Activated T-helper 2 cell treated with anti-CD3 and anti-CD28 coated beads, Interferon-gamma antibody, Interleukin-2, Interleukin-4, amounts not matched to agents 10 μg/mL and 5 μg/mL and 100 μg/mL, durations not matched to agents 14 hours and 24 hours and 36 hours (primary cell): ENCODE results near the gene TAF6L. TPM values are rescaled to one million over a fixed set of nuclear protein-coding genes. Genes with fewer than 3 reads are reported as not detected.
"Not testable (repeated sequence)": the region's sequence is repeated elsewhere in the genome, so short reads cannot be mapped to it uniquely, and the experiment has no call there.

Source experiments
- DNase-seq: peaks from one replicate; pipeline ENCODE4 v3.0.0; 2021; ENCODE audit warnings: low spot score
- H3K27ac Mint-ChIP-seq: one replicate; pipeline ENCODE4 v1.8.0; 2021; ENCODE audit warnings: mixed read lengths
- H3K27me3 Mint-ChIP-seq: one replicate; pipeline ENCODE4 v1.8.0; 2021; ENCODE audit warnings: low read depth, mixed read lengths
- H3K36me3 Mint-ChIP-seq: one replicate; pipeline ENCODE4 v1.8.0; 2021; ENCODE audit warnings: low read depth, mixed read lengths
- H3K4me1 Mint-ChIP-seq: one replicate; pipeline ENCODE4 v1.8.0; 2021; ENCODE audit warnings: low read depth, mixed read lengths
- H3K4me3 Mint-ChIP-seq: one replicate; pipeline ENCODE4 v1.8.0; 2021; ENCODE audit warnings: low read depth, mild to moderate bottlenecking, moderate library complexity, mixed read lengths
- H3K9me3 Mint-ChIP-seq: one replicate; pipeline ENCODE4 v1.8.0; 2021; ENCODE audit warnings: mixed read lengths
- intact Hi-C: fragments of 100-400 bp; cut with micrococcal nuclease; formaldehyde crosslinking; loops from one replicate; pipeline ENCODE4 v1.15.1; 2023
- total RNA-seq: library from RNA; stranded (reverse); gene quantifications from 2 replicates; pipeline ENCODE4 v1.2.3, GENCODE V29; 2022

The TAF6L gene
- total RNA-seq, 1 donor from 2014 or later = 17.6 TPM

DNA sequence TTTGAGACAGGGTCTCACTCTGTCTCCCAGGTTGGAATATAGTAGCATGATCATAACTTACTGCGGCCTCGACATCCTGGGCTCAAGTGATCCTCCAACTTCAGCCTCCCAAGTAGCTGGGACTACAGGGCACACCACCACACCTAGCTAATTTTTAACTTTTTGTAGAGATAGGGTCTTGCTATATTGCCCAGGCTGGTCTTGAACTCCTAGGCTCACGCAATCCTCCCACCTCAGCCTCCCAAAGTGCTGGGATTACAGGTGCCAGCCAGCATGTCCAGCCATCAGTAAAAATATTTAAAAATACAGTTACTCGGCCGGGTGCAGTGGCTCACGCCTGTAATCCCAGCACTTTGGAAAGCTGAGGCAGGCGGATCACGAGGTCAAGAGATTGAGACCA lies 56.9 kb downstream of the TAF6L start:
- peaks cover 13% of the 10 kb centered on the region for H3K4me1 Mint-ChIP-seq
- H3K27ac Mint-ChIP-seq, H3K4me3 Mint-ChIP-seq, H3K9me3 Mint-ChIP-seq, H3K27me3 Mint-ChIP-seq, DNase-seq, intact Hi-C loops: not testable (repeated sequence)
- peaks cover 48% of the 10 kb centered on the region for H3K36me3 Mint-ChIP-seq

DNA sequence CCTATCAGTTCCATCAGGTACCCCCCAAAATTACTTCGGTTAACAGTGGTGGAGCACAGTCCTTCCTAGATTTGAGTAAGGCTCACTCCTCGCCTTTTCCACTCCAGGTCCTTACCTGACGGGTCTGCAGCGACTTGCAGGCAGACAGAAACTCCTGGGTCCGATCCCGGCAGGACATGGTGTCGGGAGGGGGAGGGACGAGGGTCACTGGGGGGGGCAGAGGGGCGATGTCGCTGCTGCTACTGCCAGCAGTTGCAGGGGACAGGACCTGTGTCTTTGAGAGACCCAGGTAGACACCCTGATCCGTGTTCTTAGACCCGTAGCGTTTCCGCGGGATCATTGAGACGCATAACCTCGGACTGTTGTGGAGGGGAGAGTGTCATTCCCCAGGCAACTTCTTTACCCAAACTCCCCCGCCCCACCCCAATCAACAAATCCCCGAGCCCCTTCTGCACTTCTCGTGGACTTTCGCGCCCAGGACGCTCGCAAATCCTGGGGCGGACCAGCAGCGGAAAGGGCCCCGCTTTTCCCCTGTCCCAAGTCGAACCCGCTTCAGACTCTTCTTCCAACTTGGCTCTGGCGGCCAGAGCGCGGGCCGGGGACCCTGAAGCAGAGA lies 59.8 kb downstream of the TAF6L start:
- no peaks in the 10 kb centered on the region for H3K9me3 Mint-ChIP-seq

DNA sequence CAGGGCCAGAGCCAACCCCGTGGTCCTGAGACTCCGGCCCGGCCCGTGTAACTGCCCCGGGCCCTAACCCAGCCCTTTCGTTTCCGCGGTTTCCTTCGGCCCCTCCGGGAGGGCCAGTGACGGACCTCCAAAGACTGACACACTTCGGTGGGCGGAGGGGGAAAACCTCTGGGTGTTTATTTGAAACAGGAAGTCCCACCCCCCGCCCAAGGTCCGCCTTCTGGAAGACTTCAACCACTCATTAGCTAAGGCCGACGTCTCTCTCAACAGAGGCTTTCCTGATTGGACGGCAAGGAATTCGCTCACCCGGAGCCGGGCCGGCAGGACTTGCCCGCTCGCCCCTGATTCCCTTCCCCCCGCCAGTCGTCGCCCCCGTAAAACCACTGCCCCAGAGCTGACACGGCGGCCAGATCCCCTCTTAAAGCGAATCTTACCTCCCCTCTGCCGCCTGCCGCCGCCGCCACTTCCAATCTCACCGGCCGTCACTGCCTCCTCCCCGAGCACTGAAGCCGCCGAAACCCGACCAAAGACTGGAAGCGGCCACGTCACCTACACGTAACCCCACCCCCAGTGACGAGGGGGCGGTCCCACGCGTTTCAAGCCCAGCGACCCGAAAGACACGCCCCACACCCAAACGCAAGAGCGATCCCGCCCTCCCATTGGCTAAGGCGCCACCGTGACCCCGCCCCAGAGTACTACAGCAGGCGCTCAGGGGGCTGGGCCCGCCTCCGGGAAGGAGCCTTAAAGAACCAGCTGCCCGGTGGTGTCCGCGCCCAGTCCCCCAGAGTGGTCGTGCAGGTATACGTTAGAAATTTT lies 60.5 kb downstream of the TAF6L start, which contains the start of gene STX5:
STX5 (minus strand) TSS at position 532 of the 816 bp plus-strand sequence. CDS start 808 bp downstream, outside the sequence.
- H3K36me3 Mint-ChIP-seq = peaks cover 52% of the 10 kb centered on the region
- H3K4me3 Mint-ChIP-seq = peak within 1 kb of the TSS; percentile 94
- H3K27me3 Mint-ChIP-seq = no peaks in the 10 kb centered on the region
- DNase-seq = peak; percentile 99
- H3K27ac Mint-ChIP-seq = peak within 1 kb of the TSS; percentile 99
- peaks cover 23% of the 10 kb centered on the region for H3K4me1 Mint-ChIP-seq
- intact Hi-C loops = loop anchor here (1.0 to 5.0 kb wide), 5 partner anchors 8 to 124 kb away; partner anchors contain the start of genes BSCL2, GNG3, NXF1 and TMEM179B
- no peaks in the 10 kb centered on the region for H3K9me3 Mint-ChIP-seq

More for the DNA sequence above, 59.8 kb downstream of the TAF6L start:
- H3K4me3 Mint-ChIP-seq = peak overlapping the region; percentile 94
- peaks cover 46% of the 10 kb centered on the region for H3K36me3 Mint-ChIP-seq
- intact Hi-C loops = loop anchor here (1.0 to 5.0 kb wide), 4 partner anchors 8 to 124 kb away; partner anchors contain the start of genes BSCL2, GNG3, NXF1 and WDR74
- DNase-seq = no peak
- no peaks in the 10 kb centered on the region for H3K27me3 Mint-ChIP-seq
- peak overlapping the region; percentile 99 for H3K27ac Mint-ChIP-seq
- peaks cover 21% of the 10 kb centered on the region for H3K4me1 Mint-ChIP-seq

DNA sequence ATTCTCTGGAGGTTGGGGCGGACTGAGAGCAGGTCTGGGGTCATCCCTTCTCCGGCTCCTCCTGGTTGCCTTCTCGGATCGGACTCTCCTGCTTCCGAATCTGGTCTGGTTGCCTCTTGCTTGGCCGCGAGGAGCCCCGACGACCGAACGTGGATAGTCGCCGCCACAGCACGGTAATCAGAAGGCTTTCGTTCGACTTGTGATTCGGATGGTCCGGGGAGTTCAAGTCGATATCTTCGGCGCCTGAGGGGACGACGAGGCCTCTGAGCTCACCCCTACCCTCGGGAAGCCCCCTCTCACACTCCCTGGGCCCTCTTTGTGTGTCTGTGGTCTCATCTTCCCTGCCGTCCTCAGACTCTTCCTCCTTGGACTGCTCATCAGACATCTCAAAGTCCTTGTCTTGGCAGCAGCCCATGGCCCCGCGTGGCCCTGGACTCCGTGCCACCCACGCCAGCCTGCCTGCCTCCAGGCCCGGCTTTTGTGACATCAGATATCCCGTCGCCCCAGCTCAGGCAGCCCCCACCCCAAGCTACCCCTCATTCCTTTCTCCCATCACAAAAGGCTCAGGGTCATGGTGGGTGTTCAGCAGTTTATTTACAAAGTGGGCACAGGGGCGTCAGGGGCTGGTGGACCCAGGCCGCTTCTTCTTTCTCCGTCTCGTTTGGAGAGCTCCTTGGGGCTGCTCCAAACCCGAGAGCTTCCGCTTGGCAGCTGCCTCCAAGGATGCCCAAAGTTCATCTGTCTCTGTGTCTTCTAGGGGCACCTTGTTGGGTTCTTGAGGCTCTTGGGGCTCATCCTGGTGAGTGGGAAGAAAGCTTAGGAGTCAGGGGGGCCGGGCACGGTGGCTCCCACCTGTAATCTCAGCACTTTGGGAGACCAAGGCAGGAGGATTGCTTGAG lies 61.4 kb downstream of the TAF6L start, which contains the start of gene TEX54:
TEX54 (minus strand) TSS at position 506 of the 899 bp plus-strand sequence.
- Mint-ChIP-seq H3K4me1 (peaks cover 26% of the 10 kb centered on the region), H3K27ac (peak within 1 kb of the TSS; percentile 99), H3K9me3 (no peaks in the 10 kb centered on the region), H3K27me3 (no peaks in the 10 kb centered on the region), H3K4me3 (peak within 1 kb of the TSS; percentile 94), H3K36me3 (peaks cover 48% of the 10 kb centered on the region)
- DNase-seq = no peak
- intact Hi-C loops = loop anchor here (1.0 to 5.0 kb wide), 2 partner anchors 45 to 125 kb away; partner anchors contain the start of genes BSCL2, GNG3 and TMEM179B

DNA sequence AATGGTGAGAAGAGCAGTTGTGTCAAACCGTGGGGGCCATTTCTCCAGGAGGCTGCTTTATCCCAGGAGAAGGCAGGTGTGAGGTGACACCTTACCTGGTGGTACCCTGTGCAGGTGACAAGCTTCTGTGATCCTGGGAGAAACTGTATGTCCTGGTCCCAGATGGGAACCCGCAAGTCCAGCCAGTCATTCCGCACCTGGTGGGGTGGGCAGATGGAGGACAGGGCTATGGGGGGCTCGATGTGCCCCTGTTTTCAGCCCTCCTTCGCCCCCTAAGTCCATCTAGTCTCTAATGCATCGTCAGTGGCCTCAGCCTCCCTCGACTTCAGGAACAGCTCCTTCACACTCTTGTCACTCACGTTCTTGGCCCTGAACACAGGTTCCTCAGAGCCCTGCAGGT lies 64.1 kb downstream of the TAF6L start:
- no peaks in the 10 kb centered on the region for H3K27me3 Mint-ChIP-seq
- peaks cover 34% of the 10 kb centered on the region for H3K4me1 Mint-ChIP-seq
- intact Hi-C loops = no loop called here
- peaks cover 54% of the 10 kb centered on the region for H3K36me3 Mint-ChIP-seq
- DNase-seq = no peak
- H3K9me3 Mint-ChIP-seq = no peaks in the 10 kb centered on the region
- H3K4me3 Mint-ChIP-seq = no peak overlapping the region
- H3K27ac Mint-ChIP-seq = peak overlapping the region; percentile 24

Other genes with a start within 250 kb of the TAF6L start
- gene AHNAK, start 224.6 kb upstream of the TAF6L start, total RNA-seq = 105 and 108 TPM in 2 replicates
- 1,369 and 1,395 TPM in 2 replicates for gene EEF1G, start 197.5 kb upstream of the TAF6L start, total RNA-seq
- gene TUT1, start 179.9 kb upstream of the TAF6L start, total RNA-seq = 29.9 and 41.7 TPM in 2 replicates
- gene MTA2, start 169.5 kb upstream of the TAF6L start, total RNA-seq = 201 and 215 TPM in 2 replicates
- 144 and 146 TPM in 2 replicates for gene EML3, start 158.6 kb upstream of the TAF6L start, total RNA-seq
- gene ROM1, start 158.1 kb upstream of the TAF6L start, total RNA-seq = 1.4 and 2.8 TPM in 2 replicates
- 70.0 and 81.4 TPM in 2 replicates for gene B3GAT3, start 149.4 kb upstream of the TAF6L start, total RNA-seq
- gene GANAB, start 124.8 kb upstream of the TAF6L start, total RNA-seq = 274 and 279 TPM in 2 replicates
- 35.2 and 35.7 TPM in 2 replicates for gene INTS5, start 118.1 kb upstream of the TAF6L start, total RNA-seq
- 118 and 130 TPM in 2 replicates for gene C11orf98, start 106.2 kb upstream of the TAF6L start, total RNA-seq
- gene CSKMT, start 106.1 kb upstream of the TAF6L start, total RNA-seq = 45.4 and 47.2 TPM in 2 replicates
- gene UQCC3, start 99.7 kb upstream of the TAF6L start, total RNA-seq = 8.0 and 9.5 TPM in 2 replicates
- gene LBHD1, start 99.1 kb upstream of the TAF6L start, total RNA-seq = 21.4 and 21.7 TPM in 2 replicates
- gene UBXN1, start 92.3 kb upstream of the TAF6L start, total RNA-seq = 119 and 127 TPM in 2 replicates
- 0.18 and 0.23 TPM in 2 replicates for gene LRRN4CL, start 81.9 kb upstream of the TAF6L start, total RNA-seq
- gene BSCL2, start 64.0 kb upstream of the TAF6L start, total RNA-seq = 28.7 and 32.8 TPM in 2 replicates
- not detected in 2 replicates for gene GNG3, start 63.7 kb upstream of the TAF6L start, total RNA-seq
- 62.6 and 63.5 TPM in 2 replicates for gene HNRNPUL2, start 43.9 kb upstream of the TAF6L start, total RNA-seq
- gene TTC9C, start 42.9 kb upstream of the TAF6L start, total RNA-seq = 35.4 and 39.4 TPM in 2 replicates
- 7.3 and 9.3 TPM in 2 replicates for gene ZBTB3, start 17.2 kb upstream of the TAF6L start, total RNA-seq
- gene POLR2G, start 9.8 kb upstream of the TAF6L start, total RNA-seq = 122 and 128 TPM in 2 replicates
- 34.6 and 35.9 TPM in 2 replicates for gene TMEM179B, start 16.0 kb downstream of the TAF6L start, total RNA-seq
- 13.4 and 14.0 TPM in 2 replicates for gene TMEM223, start 20.6 kb downstream of the TAF6L start, total RNA-seq
- 134 and 139 TPM in 2 replicates for gene NXF1, start 34.0 kb downstream of the TAF6L start, total RNA-seq
- 37.4 and 41.9 TPM in 2 replicates for gene STX5, start 60.7 kb downstream of the TAF6L start, total RNA-seq
- gene TEX54, start 61.4 kb downstream of the TAF6L start, total RNA-seq = 1.2 TPM in 1 of 2 replicates, not detected in the other
- 109 and 112 TPM in 2 replicates for gene WDR74, start 68.2 kb downstream of the TAF6L start, total RNA-seq
- gene SLC3A2, start 109.5 kb downstream of the TAF6L start, total RNA-seq = 245 and 286 TPM in 2 replicates
- not detected in 2 replicates for gene CHRM1, start 150.0 kb downstream of the TAF6L start, total RNA-seq
- gene SLC22A6, start 213.6 kb downstream of the TAF6L start, total RNA-seq = not detected in 2 replicates
- gene SLC22A8, start 244.4 kb downstream of the TAF6L start, total RNA-seq = not detected in 2 replicates